SK-N-SH (cell line): ENCODE data around the gene FHIP1B.

ENCODE experiments used
- EP300 ChIP-seq, 2 experiments: IDR thresholded peaks; 2 replicates each; pipeline versions ENCODE4 v1.4.0 to v1.6.1; 2012; ENCODE audit warnings: borderline replicate concordance in 1 of 2, low read depth in 1 of 2, low read length in 1 of 2
- FOXM1 ChIP-seq: IDR thresholded peaks from 2 replicates; pipeline ENCODE4 v1.4.0; 2012; ENCODE audit warnings: low read depth, mild to moderate bottlenecking
- GABPA ChIP-seq: IDR thresholded peaks from 2 replicates; pipeline ENCODE4 v1.4.0; 2012; ENCODE audit warnings: low read depth, mild to moderate bottlenecking
- MAX ChIP-seq: IDR thresholded peaks from 2 replicates; pipeline ENCODE4 v1.4.0; 2012; ENCODE audit warnings: low read depth
- POLR2AphosphoS5 ChIP-seq: IDR thresholded peaks from 2 replicates; pipeline ENCODE4 v1.6.1; 2012; ENCODE audit warnings: low read depth, low read length
- RFX5 ChIP-seq: IDR thresholded peaks from 2 replicates; pipeline ENCODE4 v1.6.1; 2012; ENCODE audit warnings: mild to moderate bottlenecking, improper control_type of control experiment, low read length
- SIN3A ChIP-seq: IDR thresholded peaks from 2 replicates; pipeline ENCODE4 v1.6.1; 2012; ENCODE audit warnings: low read depth, mild to moderate bottlenecking, low read length, moderate library complexity, borderline replicate concordance
- YY1 ChIP-seq: IDR thresholded peaks from 2 replicates; pipeline ENCODE4 v1.4.0; 2012; ENCODE audit warnings: low read depth, mild to moderate bottlenecking
- TF ChIP-seq, protein P1 (sequence below): fragments of 200-600 bp; sonication (generic); IDR thresholded peaks from 2 replicates; pipeline ENCODE4 v1.6.1; 2017; ENCODE audit warnings: antibody characterized with exemption, mild to moderate bottlenecking, moderate library complexity

- TF ChIP-seq FOXM1: no peak
- no peak for TF ChIP-seq MAX
- no peak for TF ChIP-seq EP300 (IDR thresholded peaks at IDR 0.05; ENCODE audit: borderline replicate concordance in 1 of 2, low read depth in 1 of 2, low read length in 1 of 2)
- TF ChIP-seq, protein P1, sequence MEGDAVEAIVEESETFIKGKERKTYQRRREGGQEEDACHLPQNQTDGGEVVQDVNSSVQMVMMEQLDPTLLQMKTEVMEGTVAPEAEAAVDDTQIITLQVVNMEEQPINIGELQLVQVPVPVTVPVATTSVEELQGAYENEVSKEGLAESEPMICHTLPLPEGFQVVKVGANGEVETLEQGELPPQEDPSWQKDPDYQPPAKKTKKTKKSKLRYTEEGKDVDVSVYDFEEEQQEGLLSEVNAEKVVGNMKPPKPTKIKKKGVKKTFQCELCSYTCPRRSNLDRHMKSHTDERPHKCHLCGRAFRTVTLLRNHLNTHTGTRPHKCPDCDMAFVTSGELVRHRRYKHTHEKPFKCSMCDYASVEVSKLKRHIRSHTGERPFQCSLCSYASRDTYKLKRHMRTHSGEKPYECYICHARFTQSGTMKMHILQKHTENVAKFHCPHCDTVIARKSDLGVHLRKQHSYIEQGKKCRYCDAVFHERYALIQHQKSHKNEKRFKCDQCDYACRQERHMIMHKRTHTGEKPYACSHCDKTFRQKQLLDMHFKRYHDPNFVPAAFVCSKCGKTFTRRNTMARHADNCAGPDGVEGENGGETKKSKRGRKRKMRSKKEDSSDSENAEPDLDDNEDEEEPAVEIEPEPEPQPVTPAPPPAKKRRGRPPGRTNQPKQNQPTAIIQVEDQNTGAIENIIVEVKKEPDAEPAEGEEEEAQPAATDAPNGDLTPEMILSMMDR: no peak
- no peak for TF ChIP-seq POLR2AphosphoS5
- TF ChIP-seq SIN3A: no peak
- TF ChIP-seq YY1: no peak
- no peak for TF ChIP-seq GABPA
- TF ChIP-seq RFX5: no peak
Measured at GRCh38 chr11:6240781-6241180, 6.3 kb upstream of the FHIP1B start.
